GM23338 (cell line): ENCODE data around the gene DLGAP4. TPM values are rescaled to one million over a fixed set of nuclear protein-coding genes. Genes with fewer than 3 reads are reported as not detected.

ENCODE experiments used
- ATAC-seq: fragments of 200-7000 bp; cut with Tn5 transposase; 3 replicates; pipeline ENCODE4 v1.9.1; 2020
- DNase-seq: peaks from one replicate; pipeline ENCODE4 v3.0.0-alpha.2; 2015; ENCODE audit warnings: low spot score
- H2AFZ ChIP-seq: fragments of 200-600 bp; sonication (generic); 2 replicates; pipeline ENCODE4 v1.8.0; 2016; ENCODE audit warnings: antibody characterized with exemption, mild to moderate bottlenecking, moderate library complexity
- H3F3A ChIP-seq: fragments of 200-600 bp; sonication (generic); replicated peaks from 2 replicates; pipeline ENCODE4 v1.8.0; 2017; ENCODE audit warnings: antibody characterized with exemption, mixed run types, low read depth
- H3K27ac ChIP-seq: fragments of 200-600 bp; sonication (generic); 2 replicates; pipeline ENCODE4 v1.6.1; 2016; ENCODE audit warnings: low read depth
- H3K27me3 ChIP-seq: fragments of 200-600 bp; sonication (generic); 2 replicates; pipeline ENCODE4 v1.8.0; 2016; ENCODE audit warnings: mild to moderate bottlenecking, mixed run types, moderate library complexity; ENCODE audit not compliant: insufficient read depth
- H3K36me3 ChIP-seq: fragments of 200-600 bp; sonication (generic); 2 replicates; pipeline ENCODE4 v1.8.0; 2016; ENCODE audit warnings: mild to moderate bottlenecking; ENCODE audit not compliant: insufficient read depth
- H3K4me1 ChIP-seq: fragments of 200-600 bp; sonication (generic); 2 replicates; pipeline ENCODE4 v1.8.0; 2016; ENCODE audit warnings: mild to moderate bottlenecking, moderate library complexity; ENCODE audit not compliant: insufficient read depth
- H3K4me2 ChIP-seq: fragments of 200-600 bp; sonication (generic); 2 replicates; pipeline ENCODE4 v1.7.1; 2017; ENCODE audit warnings: mixed run types
- H3K4me3 ChIP-seq: fragments of 200-600 bp; sonication (generic); 2 replicates; pipeline ENCODE4 v1.6.1; 2016; ENCODE audit warnings: mixed run types
- H3K79me2 ChIP-seq: fragments of 200-600 bp; sonication (generic); replicated peaks from 2 replicates; pipeline ENCODE4 v1.8.0; 2017; ENCODE audit warnings: mild to moderate bottlenecking; ENCODE audit not compliant: insufficient read depth
- H3K9me2 ChIP-seq: fragments of 200-600 bp; sonication (generic); 2 replicates; pipeline ENCODE4 v1.8.0; 2017; ENCODE audit not compliant: insufficient read depth
- H4K20me1 ChIP-seq: fragments of 200-600 bp; sonication (generic); replicated peaks from 2 replicates; pipeline ENCODE4 v1.8.0; 2017; ENCODE audit warnings: mild to moderate bottlenecking; ENCODE audit not compliant: insufficient read depth
- H3K27ac Mint-ChIP-seq: 2 replicates; pipeline ENCODE4 v1.8.0; 2020; ENCODE audit warnings: inconsistent platforms, mild to moderate bottlenecking, moderate library complexity, mixed read lengths
- H3K27me3 Mint-ChIP-seq: 3 replicates; pipeline ENCODE4 v1.8.0; 2022; ENCODE audit warnings: low read depth, mild to moderate bottlenecking, moderate library complexity, mixed read lengths, inconsistent platforms; ENCODE audit not compliant: insufficient read depth, poor library complexity
- H3K36me3 Mint-ChIP-seq: 3 replicates; pipeline ENCODE4 v1.8.0; 2021; ENCODE audit warnings: low read depth, mild to moderate bottlenecking, inconsistent platforms, moderate library complexity, mixed read lengths
- H3K4me1 Mint-ChIP-seq: 3 replicates; pipeline ENCODE4 v1.8.0; 2020; ENCODE audit warnings: mild to moderate bottlenecking, inconsistent platforms, mixed read lengths
- H3K4me3 Mint-ChIP-seq: 3 replicates; pipeline ENCODE4 v1.8.0; 2021; ENCODE audit warnings: moderate library complexity, mild to moderate bottlenecking, inconsistent platforms, mixed read lengths
- H3K9me3 Mint-ChIP-seq: 3 replicates; pipeline ENCODE4 v1.8.0; 2020; ENCODE audit warnings: moderate library complexity, mild to moderate bottlenecking, inconsistent platforms, mixed read lengths
- CREB1 ChIP-seq: fragments of 250-450 bp; sonication (Bioruptor Pico); IDR thresholded peaks from 2 replicates; pipeline ENCODE4 v1.5.0; 2020; ENCODE audit warnings: low read depth, mild to moderate bottlenecking, moderate library complexity
- EZH2 ChIP-seq: fragments of 200-600 bp; sonication (generic); IDR thresholded peaks from one replicate; pipeline ENCODE4 v1.8.0; 2017; ENCODE audit warnings: antibody characterized with exemption, mild to moderate bottlenecking, low read depth; ENCODE audit not compliant: unreplicated experiment
- JUNB ChIP-seq: IDR thresholded peaks from one replicate; pipeline ENCODE4 v1.6.1; 2016; ENCODE audit warnings: antibody characterized with exemption; ENCODE audit not compliant: unreplicated experiment
- NANOG ChIP-seq: IDR thresholded peaks from 2 replicates; pipeline ENCODE4 v1.6.1; 2016; ENCODE audit warnings: antibody characterized with exemption, borderline replicate concordance
- POLR2AphosphoS5 ChIP-seq: IDR thresholded peaks from 2 replicates; pipeline ENCODE4 v1.6.1; 2016; ENCODE audit warnings: antibody characterized with exemption, low read depth
- STAT1 ChIP-seq: IDR thresholded peaks from one replicate; pipeline ENCODE4 v1.6.1; 2016; ENCODE audit warnings: antibody characterized with exemption; ENCODE audit not compliant: unreplicated experiment
- ZNF114 ChIP-seq: fragments of 250-450 bp; sonication (Bioruptor Pico); IDR thresholded peaks from 2 replicates; pipeline ENCODE4 v1.5.0; 2020; ENCODE audit warnings: mild to moderate bottlenecking, moderate library complexity
- ZNF331 ChIP-seq: fragments of 250-450 bp; sonication (Bioruptor Pico); IDR thresholded peaks from 2 replicates; pipeline ENCODE4 v1.5.0; 2020; ENCODE audit warnings: low read depth, mild to moderate bottlenecking, moderate library complexity
- polyA plus RNA-seq: library from polyadenylated mRNA; unstranded; fragments of >200 nt; fragmentation: Nextera tagmentation; extraction: Ambion mirVana; gene quantifications from 2 replicates; pipeline ENCODE4 v1.2.1, GENCODE V29; 2016
- total RNA-seq: library from RNA; depleted of rRNA; stranded (reverse); fragments of >200 nt; shearing (Covaris generic); gene quantifications from 2 replicates; pipeline ENCODE4 v1.2.3, GENCODE V29; 2014
- TF ChIP-seq, protein P1 (sequence below), 2 experiments: fragments of 200-600 bp in 1 of 2; sonication (generic) in 1 of 2; conservative IDR thresholded peaks; 2 replicates each; pipeline versions ENCODE4 v1.5.1 to v1.6.1; 2016 to 2017; ENCODE audit warnings: antibody characterized with exemption in 2 of 2, low read depth in 2 of 2, mild to moderate bottlenecking in 2 of 2, moderate library complexity in 1 of 2
- TF ChIP-seq, protein P2 (sequence below): fragments of 250-450 bp; sonication (Bioruptor Pico); IDR thresholded peaks from 2 replicates; pipeline ENCODE4 v1.5.0; 2020; ENCODE audit warnings: mild to moderate bottlenecking, moderate library complexity

DLGAP4 gene
- total and polyA plus RNA-seq, 2 experiments from 2014 or later, result 46.1 to 52.2 TPM

DNA sequence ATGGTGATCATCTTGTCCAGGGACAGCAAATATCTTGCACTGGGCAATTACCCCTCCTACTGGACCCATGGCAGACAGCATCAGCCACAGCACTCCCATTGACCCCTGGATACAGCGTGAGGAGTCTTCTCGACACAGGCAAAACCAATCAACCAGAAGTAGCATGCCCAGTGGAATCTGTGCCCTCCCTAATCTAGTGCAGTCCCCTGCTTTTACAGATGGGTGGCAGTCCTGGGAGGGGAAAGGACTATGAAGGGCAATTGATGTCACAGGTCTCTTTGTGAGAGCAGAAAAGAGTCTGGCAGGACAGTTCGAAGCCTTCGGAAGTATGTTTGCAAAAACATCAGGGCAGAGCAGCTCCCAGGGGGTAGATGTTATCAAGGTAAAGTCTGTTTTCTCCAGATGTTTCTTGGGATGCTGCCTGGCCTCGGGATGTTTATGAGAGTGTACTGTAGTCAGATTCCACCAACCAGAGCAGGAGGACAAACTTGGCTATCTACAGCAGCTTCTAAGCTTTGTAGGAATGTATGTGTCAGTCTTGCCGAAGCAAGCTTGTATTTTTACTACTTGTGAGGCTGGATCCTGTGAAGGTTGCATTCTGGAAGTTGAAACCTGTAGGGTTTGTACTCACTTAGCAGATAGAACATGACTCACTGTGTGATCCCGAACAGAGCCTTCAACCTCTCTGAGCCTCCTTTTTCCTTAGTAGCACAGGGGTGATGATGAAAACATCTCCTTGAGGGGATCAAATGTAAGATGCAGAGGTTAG lies 172.2 kb downstream of the DLGAP4 start:
- Histone ChIP-seq H3K36me3 (no peaks in the 10 kb centered on the region), H4K20me1 (peaks cover 51% of the 10 kb centered on the region), H3F3A (no peaks in the 10 kb centered on the region), H3K4me2 (no peak overlapping the region), H3K27ac (no peak overlapping the region), H3K79me2 (peaks cover 63% of the 10 kb centered on the region), H3K4me3 (no peak overlapping the region), H3K9me2 (no peaks in the 10 kb centered on the region), H3K4me1 (peaks cover 5% of the 10 kb centered on the region; the same call in 1 of the 2 replicates), H3K27me3 (no peaks in the 10 kb centered on the region), H2AFZ (no peak overlapping the region)
- no peak for ATAC-seq
- Mint-ChIP-seq H3K9me3 (no peaks in the 10 kb centered on the region), H3K36me3 (no peaks in the 10 kb centered on the region; the same call in 1 of the 3 replicates), H3K4me3 (no peak overlapping the region), H3K4me1 (peaks cover 16% of the 10 kb centered on the region), H3K27me3 (peaks cover 14% of the 10 kb centered on the region), H3K27ac (no peak overlapping the region)
- TF ChIP-seq JUNB (no peak), STAT1 (no peak), NANOG (no peak), POLR2AphosphoS5 (no peak)
- TF ChIP-seq, protein P1, sequence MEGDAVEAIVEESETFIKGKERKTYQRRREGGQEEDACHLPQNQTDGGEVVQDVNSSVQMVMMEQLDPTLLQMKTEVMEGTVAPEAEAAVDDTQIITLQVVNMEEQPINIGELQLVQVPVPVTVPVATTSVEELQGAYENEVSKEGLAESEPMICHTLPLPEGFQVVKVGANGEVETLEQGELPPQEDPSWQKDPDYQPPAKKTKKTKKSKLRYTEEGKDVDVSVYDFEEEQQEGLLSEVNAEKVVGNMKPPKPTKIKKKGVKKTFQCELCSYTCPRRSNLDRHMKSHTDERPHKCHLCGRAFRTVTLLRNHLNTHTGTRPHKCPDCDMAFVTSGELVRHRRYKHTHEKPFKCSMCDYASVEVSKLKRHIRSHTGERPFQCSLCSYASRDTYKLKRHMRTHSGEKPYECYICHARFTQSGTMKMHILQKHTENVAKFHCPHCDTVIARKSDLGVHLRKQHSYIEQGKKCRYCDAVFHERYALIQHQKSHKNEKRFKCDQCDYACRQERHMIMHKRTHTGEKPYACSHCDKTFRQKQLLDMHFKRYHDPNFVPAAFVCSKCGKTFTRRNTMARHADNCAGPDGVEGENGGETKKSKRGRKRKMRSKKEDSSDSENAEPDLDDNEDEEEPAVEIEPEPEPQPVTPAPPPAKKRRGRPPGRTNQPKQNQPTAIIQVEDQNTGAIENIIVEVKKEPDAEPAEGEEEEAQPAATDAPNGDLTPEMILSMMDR (conservative IDR thresholded peaks at IDR 0.05; ENCODE audit: low read depth in 2 of 2), result no peak; a peak in 1 of 4 replicates
- DNase-seq, result no peak

DNA sequence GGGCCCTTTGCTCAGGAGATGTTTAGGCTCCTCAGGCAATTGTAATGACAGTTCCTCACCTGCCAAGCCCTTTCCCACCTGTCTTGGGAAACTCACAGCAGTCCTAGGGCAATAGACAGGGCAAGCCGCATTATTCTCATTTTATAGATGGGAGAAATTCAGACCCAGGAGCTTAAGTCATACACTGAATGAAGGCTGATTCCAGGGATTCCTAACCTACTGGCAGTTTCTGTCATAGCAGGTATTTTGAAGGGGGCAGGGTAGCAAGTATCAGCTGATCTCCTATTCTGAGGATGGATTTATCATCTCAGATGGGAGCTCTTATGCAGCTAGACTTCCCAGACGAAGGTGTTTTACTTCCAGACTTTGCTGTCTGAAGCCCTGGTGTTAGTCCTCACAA lies 173.8 kb downstream of the DLGAP4 start:
- DNase-seq (peak; percentile 57), ATAC-seq (peak; percentile 35; the same call in 2 of the 3 replicates)
- Mint-ChIP-seq H3K27ac (no peak overlapping the region), H3K27me3 (peaks cover 11% of the 10 kb centered on the region), H3K36me3 (no peaks in the 10 kb centered on the region; the same call in 1 of the 3 replicates), H3K9me3 (no peaks in the 10 kb centered on the region), H3K4me1 (peaks cover 3% of the 10 kb centered on the region), H3K4me3 (no peak overlapping the region)
- no peak overlapping the region for H3K4me2 ChIP-seq
- no peak overlapping the region for H2AFZ ChIP-seq
- peaks cover 49% of the 10 kb centered on the region for H3K79me2 ChIP-seq
- H3F3A ChIP-seq, result no peaks in the 10 kb centered on the region
- H4K20me1 ChIP-seq, result peaks cover 39% of the 10 kb centered on the region
- no peaks in the 10 kb centered on the region for H3K36me3 ChIP-seq
- no peaks in the 10 kb centered on the region for H3K27me3 ChIP-seq
- H3K4me3 ChIP-seq, result no peak overlapping the region
- H3K9me2 ChIP-seq, result no peaks in the 10 kb centered on the region
- no peaks in the 10 kb centered on the region; the same call in 1 of the 2 replicates for H3K4me1 ChIP-seq
- H3K27ac ChIP-seq, result no peak overlapping the region
- TF ChIP-seq, protein P2, sequence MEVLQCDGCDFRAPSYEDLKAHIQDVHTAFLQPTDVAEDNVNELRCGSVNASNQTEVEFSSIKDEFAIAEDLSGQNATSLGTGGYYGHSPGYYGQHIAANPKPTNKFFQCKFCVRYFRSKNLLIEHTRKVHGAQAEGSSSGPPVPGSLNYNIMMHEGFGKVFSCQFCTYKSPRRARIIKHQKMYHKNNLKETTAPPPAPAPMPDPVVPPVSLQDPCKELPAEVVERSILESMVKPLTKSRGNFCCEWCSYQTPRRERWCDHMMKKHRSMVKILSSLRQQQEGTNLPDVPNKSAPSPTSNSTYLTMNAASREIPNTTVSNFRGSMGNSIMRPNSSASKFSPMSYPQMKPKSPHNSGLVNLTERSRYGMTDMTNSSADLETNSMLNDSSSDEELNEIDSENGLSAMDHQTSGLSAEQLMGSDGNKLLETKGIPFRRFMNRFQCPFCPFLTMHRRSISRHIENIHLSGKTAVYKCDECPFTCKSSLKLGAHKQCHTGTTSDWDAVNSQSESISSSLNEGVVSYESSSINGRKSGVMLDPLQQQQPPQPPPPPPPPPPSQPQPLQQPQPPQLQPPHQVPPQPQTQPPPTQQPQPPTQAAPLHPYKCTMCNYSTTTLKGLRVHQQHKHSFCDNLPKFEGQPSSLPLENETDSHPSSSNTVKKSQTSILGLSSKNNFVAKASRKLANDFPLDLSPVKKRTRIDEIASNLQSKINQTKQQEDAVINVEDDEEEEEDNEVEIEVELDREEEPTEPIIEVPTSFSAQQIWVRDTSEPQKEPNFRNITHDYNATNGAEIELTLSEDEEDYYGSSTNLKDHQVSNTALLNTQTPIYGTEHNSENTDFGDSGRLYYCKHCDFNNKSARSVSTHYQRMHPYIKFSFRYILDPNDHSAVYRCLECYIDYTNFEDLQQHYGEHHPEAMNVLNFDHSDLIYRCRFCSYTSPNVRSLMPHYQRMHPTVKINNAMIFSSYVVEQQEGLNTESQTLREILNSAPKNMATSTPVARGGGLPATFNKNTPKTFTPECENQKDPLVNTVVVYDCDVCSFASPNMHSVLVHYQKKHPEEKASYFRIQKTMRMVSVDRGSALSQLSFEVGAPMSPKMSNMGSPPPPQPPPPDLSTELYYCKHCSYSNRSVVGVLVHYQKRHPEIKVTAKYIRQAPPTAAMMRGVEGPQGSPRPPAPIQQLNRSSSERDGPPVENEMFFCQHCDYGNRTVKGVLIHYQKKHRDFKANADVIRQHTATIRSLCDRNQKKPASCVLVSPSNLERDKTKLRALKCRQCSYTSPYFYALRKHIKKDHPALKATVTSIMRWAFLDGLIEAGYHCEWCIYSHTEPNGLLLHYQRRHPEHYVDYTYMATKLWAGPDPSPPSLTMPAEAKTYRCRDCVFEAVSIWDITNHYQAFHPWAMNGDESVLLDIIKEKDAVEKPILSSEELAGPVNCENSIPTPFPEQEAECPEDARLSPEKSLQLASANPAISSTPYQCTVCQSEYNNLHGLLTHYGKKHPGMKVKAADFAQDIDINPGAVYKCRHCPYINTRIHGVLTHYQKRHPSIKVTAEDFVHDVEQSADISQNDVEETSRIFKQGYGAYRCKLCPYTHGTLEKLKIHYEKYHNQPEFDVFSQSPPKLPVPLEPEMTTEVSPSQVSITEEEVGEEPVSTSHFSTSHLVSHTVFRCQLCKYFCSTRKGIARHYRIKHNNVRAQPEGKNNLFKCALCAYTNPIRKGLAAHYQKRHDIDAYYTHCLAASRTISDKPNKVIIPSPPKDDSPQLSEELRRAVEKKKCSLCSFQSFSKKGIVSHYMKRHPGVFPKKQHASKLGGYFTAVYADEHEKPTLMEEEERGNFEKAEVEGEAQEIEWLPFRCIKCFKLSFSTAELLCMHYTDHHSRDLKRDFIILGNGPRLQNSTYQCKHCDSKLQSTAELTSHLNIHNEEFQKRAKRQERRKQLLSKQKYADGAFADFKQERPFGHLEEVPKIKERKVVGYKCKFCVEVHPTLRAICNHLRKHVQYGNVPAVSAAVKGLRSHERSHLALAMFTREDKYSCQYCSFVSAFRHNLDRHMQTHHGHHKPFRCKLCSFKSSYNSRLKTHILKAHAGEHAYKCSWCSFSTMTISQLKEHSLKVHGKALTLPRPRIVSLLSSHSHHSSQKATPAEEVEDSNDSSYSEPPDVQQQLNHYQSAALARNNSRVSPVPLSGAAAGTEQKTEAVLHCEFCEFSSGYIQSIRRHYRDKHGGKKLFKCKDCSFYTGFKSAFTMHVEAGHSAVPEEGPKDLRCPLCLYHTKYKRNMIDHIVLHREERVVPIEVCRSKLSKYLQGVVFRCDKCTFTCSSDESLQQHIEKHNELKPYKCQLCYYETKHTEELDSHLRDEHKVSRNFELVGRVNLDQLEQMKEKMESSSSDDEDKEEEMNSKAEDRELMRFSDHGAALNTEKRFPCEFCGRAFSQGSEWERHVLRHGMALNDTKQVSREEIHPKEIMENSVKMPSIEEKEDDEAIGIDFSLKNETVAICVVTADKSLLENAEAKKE (CRISPR knock-in tag), result no peak
- no peak for TF ChIP-seq ZNF331 (CRISPR knock-in tag)
- no peak for TF ChIP-seq NANOG
- no peak for TF ChIP-seq STAT1
- TF ChIP-seq, protein P1 (conservative IDR thresholded peaks at IDR 0.05; ENCODE audit: low read depth in 2 of 2), result no peak
- no peak for TF ChIP-seq ZNF114 (CRISPR knock-in tag)
- TF ChIP-seq JUNB, result no peak
- TF ChIP-seq CREB1 (CRISPR knock-in tag), result no peak
- no peak for TF ChIP-seq POLR2AphosphoS5
- no peak for TF ChIP-seq EZH2
